ENCODE measurements around the gene ELP4.

ELP4 gene

GRCh38 chr11:31801298-31801702, 291.7 kb downstream of the ELP4 start:
- H3K4me3 ChIP-seq (ENCODE audit: low read depth, low read length): no peak overlapping the region
- in situ Hi-C loops (cut with HindIII; ENCODE audit: low sequenced_read_pairs): no loop called here
- no peak for TF ChIP-seq CTCF (IDR thresholded peaks at IDR 0.05; ENCODE audit: low read depth, low read length)
- DNase-seq (ENCODE audit: low read depth, low spot score): no peak

GRCh38 chr11:31802000-31802551, 292.5 kb downstream of the ELP4 start:
- DNase-seq (ENCODE audit: low read depth, low spot score): no peak
- H3K4me3 ChIP-seq (ENCODE audit: low read depth, low read length): no peak overlapping the region
- in situ Hi-C loops (cut with HindIII; ENCODE audit: low sequenced_read_pairs): no loop called here
- no peak for TF ChIP-seq CTCF (IDR thresholded peaks at IDR 0.05; ENCODE audit: low read depth, low read length)

- in situ Hi-C loops (cut with HindIII; ENCODE audit: low sequenced_read_pairs): no loop called here
- TF ChIP-seq CTCF (IDR thresholded peaks at IDR 0.05; ENCODE audit: low read depth, low read length): no peak
- no peak overlapping the region for H3K4me3 ChIP-seq (ENCODE audit: low read depth, low read length)
- DNase-seq (ENCODE audit: low read depth, low spot score): no peak
Observed at GRCh38 chr11:31802609-31802989, 293.0 kb downstream of the ELP4 start.

GRCh38 chr11:31802990-31803812, 293.6 kb downstream of the ELP4 start:
- TF ChIP-seq CTCF (IDR thresholded peaks at IDR 0.05; ENCODE audit: low read depth, low read length): no peak
- no peak for DNase-seq (ENCODE audit: low read depth, low spot score)

GRCh38 chr11:31803813-31804311, 294.3 kb downstream of the ELP4 start:
- in situ Hi-C loops (cut with HindIII; ENCODE audit: low sequenced_read_pairs): no loop called here
- H3K4me3 ChIP-seq (ENCODE audit: low read depth, low read length): no peak overlapping the region
- TF ChIP-seq CTCF (IDR thresholded peaks at IDR 0.05; ENCODE audit: low read depth, low read length): no peak
- DNase-seq (ENCODE audit: low read depth, low spot score): no peak

More at GRCh38 chr11:31802990-31803812, 293.6 kb downstream of the ELP4 start:
- in situ Hi-C loops (cut with HindIII; ENCODE audit: low sequenced_read_pairs): no loop called here
- no peak overlapping the region for H3K4me3 ChIP-seq (ENCODE audit: low read depth, low read length)

- H3K4me3 ChIP-seq (ENCODE audit: low read depth, low read length): no peak overlapping the region
- no peak for DNase-seq (ENCODE audit: low read depth, low spot score)
- no peak for TF ChIP-seq CTCF (IDR thresholded peaks at IDR 0.05; ENCODE audit: low read depth, low read length)
- in situ Hi-C loops (cut with HindIII; ENCODE audit: low sequenced_read_pairs): no loop called here
Observed at GRCh38 chr11:31804312-31805036, 294.9 kb downstream of the ELP4 start.
